Dermis microvascular lymphatic vessel endothelial cell (primary cell): Measurements from ENCODE around the gene RAD9B. TPM values are rescaled to one million over a fixed set of nuclear protein-coding genes. Genes with fewer than 3 reads are reported as not detected.

ENCODE experiments used
- total RNA-seq: library from RNA; depleted of rRNA; stranded (reverse); fragments of >200 nt; gene quantifications from 2 replicates; pipeline ENCODE4 v1.2.1, GENCODE V29; 2014

RAD9B gene
- total RNA-seq, 1 donor from 2014 or later, result 0.26 TPM

Other genes with a start within 250 kb of the RAD9B start
- 87.9 and 109 TPM in 2 replicates for gene ATP2A2, start 221.1 kb upstream of the RAD9B start, total RNA-seq
- 31.5 and 36.5 TPM in 2 replicates for gene ANAPC7, start 98.6 kb upstream of the RAD9B start, total RNA-seq
- 217 and 241 TPM in 2 replicates for gene ARPC3, start 52.0 kb upstream of the RAD9B start, total RNA-seq
- gene GPN3, start 34.1 kb upstream of the RAD9B start, total RNA-seq, result 16.8 and 19.1 TPM in 2 replicates
- gene FAM216A, start 33.5 kb upstream of the RAD9B start, total RNA-seq, result 7.6 and 9.9 TPM in 2 replicates
- gene VPS29, start 220 bp upstream of the RAD9B start, total RNA-seq, result 66.0 and 70.1 TPM in 2 replicates
- 6.0 and 9.5 TPM in 2 replicates for gene PPTC7, start 81.0 kb downstream of the RAD9B start, total RNA-seq
- gene TCTN1, start 111.8 kb downstream of the RAD9B start, total RNA-seq, result 7.6 and 11.0 TPM in 2 replicates
- gene HVCN1, start 186.8 kb downstream of the RAD9B start, total RNA-seq, result 2.6 and 3.9 TPM in 2 replicates
- gene PPP1CC, start 240.6 kb downstream of the RAD9B start, total RNA-seq, result 86.0 and 112 TPM in 2 replicates